ENCODE results near the gene OXA1L.

Gene OXA1L

DNA sequence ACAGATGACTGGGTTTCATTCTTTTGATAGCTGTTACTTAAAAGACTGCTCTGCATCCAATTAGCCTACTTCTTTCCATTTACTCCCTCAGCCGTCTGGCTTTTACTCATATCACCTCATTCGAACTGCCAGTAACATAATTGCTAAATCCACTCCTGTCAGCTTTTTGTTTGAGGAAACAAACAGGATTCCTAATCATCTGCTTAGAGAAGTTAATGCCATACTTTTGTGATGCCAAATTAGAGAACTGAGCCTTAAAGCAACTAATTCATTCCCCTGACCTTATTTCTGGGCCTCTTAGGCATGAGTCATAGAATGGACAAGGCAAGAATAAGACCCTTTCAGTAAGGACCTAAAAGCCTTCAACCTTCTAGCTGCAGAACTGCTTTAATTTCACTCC, 2.9 kb downstream of the OXA1L start:
- no peak for TF ChIP-seq SIN3A (IDR thresholded peaks at IDR 0.05; ENCODE audit: borderline replicate concordance, insufficient read depth, low read length)
- TF ChIP-seq, protein P1, sequence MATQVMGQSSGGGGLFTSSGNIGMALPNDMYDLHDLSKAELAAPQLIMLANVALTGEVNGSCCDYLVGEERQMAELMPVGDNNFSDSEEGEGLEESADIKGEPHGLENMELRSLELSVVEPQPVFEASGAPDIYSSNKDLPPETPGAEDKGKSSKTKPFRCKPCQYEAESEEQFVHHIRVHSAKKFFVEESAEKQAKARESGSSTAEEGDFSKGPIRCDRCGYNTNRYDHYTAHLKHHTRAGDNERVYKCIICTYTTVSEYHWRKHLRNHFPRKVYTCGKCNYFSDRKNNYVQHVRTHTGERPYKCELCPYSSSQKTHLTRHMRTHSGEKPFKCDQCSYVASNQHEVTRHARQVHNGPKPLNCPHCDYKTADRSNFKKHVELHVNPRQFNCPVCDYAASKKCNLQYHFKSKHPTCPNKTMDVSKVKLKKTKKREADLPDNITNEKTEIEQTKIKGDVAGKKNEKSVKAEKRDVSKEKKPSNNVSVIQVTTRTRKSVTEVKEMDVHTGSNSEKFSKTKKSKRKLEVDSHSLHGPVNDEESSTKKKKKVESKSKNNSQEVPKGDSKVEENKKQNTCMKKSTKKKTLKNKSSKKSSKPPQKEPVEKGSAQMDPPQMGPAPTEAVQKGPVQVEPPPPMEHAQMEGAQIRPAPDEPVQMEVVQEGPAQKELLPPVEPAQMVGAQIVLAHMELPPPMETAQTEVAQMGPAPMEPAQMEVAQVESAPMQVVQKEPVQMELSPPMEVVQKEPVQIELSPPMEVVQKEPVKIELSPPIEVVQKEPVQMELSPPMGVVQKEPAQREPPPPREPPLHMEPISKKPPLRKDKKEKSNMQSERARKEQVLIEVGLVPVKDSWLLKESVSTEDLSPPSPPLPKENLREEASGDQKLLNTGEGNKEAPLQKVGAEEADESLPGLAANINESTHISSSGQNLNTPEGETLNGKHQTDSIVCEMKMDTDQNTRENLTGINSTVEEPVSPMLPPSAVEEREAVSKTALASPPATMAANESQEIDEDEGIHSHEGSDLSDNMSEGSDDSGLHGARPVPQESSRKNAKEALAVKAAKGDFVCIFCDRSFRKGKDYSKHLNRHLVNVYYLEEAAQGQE (IDR thresholded peaks at IDR 0.05; ENCODE audit: insufficient read depth in 1 of 2, low read depth in 2 of 2, low read length in 2 of 2) = no peak
- TF ChIP-seq POLR2AphosphoS5 (IDR thresholded peaks at IDR 0.05; ENCODE audit: low read depth, low read length) = no peak
- TF ChIP-seq FOXP2 (optimal IDR thresholded peaks at IDR 0.05; ENCODE audit: borderline replicate concordance, extremely low read depth, extremely low read length, insufficient read depth) = no peak
- TF ChIP-seq TAF1 (IDR thresholded peaks at IDR 0.05; ENCODE audit: borderline replicate concordance, insufficient read depth, low read length) = no peak

DNA sequence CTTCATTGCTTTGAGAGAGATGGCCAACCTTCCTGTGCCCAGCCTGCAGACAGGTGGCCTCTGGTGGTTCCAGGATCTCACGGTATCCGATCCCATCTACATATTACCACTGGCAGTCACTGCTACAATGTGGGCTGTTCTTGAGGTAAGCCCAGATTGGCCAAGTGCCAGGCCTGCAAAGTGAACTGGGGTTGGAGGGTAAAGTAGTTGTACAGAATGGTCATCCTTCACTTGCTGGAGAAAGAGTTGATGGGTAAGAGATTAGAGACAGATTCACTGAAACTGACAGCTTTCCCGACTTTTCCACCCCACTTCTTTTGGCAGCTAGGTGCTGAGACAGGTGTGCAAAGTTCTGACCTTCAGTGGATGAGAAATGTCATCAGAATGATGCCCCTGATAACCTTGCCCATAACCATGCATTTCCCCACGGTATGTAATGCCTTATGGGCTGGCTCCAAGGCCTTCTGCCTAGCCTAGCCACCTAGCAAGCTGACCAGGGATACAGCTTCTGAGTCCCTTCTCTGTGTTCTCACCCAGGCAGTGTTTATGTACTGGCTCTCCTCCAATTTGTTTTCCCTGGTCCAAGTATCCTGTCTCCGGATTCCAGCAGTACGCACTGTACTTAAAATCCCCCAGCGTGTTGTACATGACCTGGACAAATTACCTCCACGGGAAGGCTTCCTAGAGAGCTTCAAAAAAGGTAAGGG, 4.1 kb downstream of the OXA1L start:
- TF ChIP-seq FOXP2 (optimal IDR thresholded peaks at IDR 0.05; ENCODE audit: borderline replicate concordance, extremely low read depth, extremely low read length, insufficient read depth) (no peak), SIN3A (IDR thresholded peaks at IDR 0.05; ENCODE audit: borderline replicate concordance, insufficient read depth, low read length) (no peak), POLR2AphosphoS5 (IDR thresholded peaks at IDR 0.05; ENCODE audit: low read depth, low read length) (no peak), TAF1 (IDR thresholded peaks at IDR 0.05; ENCODE audit: borderline replicate concordance, insufficient read depth, low read length) (no peak)
- TF ChIP-seq, protein P1 (IDR thresholded peaks at IDR 0.05; ENCODE audit: insufficient read depth in 1 of 2, low read depth in 2 of 2, low read length in 2 of 2) = no peak

DNA sequence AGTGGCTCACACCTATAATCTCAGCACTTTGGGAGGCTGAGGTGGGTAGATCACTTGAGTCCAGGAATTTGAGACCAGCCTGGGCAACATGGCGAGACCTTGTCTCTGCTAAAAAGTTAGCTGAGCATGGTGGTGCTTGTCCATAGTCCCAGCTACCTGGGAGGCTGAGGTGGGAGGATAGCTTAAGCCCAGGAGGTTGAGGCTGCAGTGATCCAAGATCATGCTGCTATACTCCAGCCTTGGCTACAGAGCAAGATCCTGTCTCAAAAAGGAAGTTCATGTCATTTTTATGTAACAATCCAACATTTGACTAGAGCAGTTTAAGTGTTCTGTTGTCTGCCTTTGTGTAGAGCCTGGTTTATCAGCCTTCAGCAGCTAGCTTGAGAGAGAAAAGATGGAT, 6.2 kb downstream of the OXA1L start:
- TF ChIP-seq FOXP2 (optimal IDR thresholded peaks at IDR 0.05; ENCODE audit: borderline replicate concordance, extremely low read depth, extremely low read length, insufficient read depth) = no peak
- TF ChIP-seq, protein P1 (IDR thresholded peaks at IDR 0.05; ENCODE audit: insufficient read depth in 1 of 2, low read depth in 2 of 2, low read length in 2 of 2) = no peak
- no peak for TF ChIP-seq TAF1 (IDR thresholded peaks at IDR 0.05; ENCODE audit: borderline replicate concordance, insufficient read depth, low read length)
- no peak for TF ChIP-seq SIN3A (IDR thresholded peaks at IDR 0.05; ENCODE audit: borderline replicate concordance, insufficient read depth, low read length)
- TF ChIP-seq POLR2AphosphoS5 (IDR thresholded peaks at IDR 0.05; ENCODE audit: low read depth, low read length) = no peak

DNA sequence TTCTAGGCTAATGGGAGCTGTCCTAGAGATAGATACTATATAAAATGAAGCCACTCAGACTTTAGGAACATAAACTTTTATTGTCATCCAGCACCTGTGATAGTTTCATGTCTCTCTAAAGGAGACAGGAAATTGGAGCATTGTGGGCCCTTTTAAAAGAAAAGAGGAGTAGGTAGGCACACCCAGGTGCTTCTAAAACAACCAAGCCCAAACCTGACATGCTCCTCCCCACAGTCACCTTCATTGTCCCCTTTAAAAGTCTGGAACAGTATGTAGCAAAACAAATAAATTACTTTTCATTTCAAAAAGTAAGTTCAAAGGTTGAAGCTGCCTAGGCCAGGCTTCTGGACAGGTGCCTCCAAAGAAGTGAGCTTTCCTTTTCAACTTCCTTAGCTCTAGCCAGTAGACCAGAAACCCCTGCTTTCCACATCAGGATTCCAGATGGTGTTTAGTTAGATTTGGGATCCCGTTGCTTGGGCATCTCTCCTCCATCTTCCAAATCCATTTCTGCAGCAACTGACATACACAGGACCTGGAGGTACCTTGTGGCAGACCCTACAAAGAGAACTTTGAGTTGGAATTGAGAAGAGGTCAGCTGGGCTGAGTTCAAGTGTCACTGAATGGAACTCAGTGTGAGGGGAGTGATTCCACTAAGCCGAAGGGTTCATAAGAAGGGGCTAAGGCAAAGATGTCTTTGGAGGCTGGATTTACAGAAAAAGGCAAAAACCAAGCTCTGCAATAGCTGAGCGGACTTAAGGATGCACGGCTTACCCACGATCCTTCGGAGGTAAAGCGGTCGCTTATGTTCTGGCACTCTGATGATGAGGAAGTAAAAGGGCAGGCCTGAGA, 6.9 kb downstream of the OXA1L start:
- TF ChIP-seq SIN3A (IDR thresholded peaks at IDR 0.05; ENCODE audit: borderline replicate concordance, insufficient read depth, low read length) (no peak), POLR2AphosphoS5 (IDR thresholded peaks at IDR 0.05; ENCODE audit: low read depth, low read length) (no peak), FOXP2 (optimal IDR thresholded peaks at IDR 0.05; ENCODE audit: borderline replicate concordance, extremely low read depth, extremely low read length, insufficient read depth) (no peak), TAF1 (IDR thresholded peaks at IDR 0.05; ENCODE audit: borderline replicate concordance, insufficient read depth, low read length) (no peak)
- TF ChIP-seq, protein P1 (IDR thresholded peaks at IDR 0.05; ENCODE audit: insufficient read depth in 1 of 2, low read depth in 2 of 2, low read length in 2 of 2) = no peak
